Type B pancreatic cell (in vitro differentiated cells): ENCODE results near the gene MTRF1L. TPM values are rescaled to one million over a fixed set of nuclear protein-coding genes. Genes with fewer than 3 reads are reported as not detected.

ENCODE experiments used
- DNase-seq: peaks from one replicate; pipeline ENCODE4 v3.0.0; 2021; ENCODE audit warnings: mixed read lengths; ENCODE audit not compliant: unreplicated experiment; ENCODE audit errors: extremely low spot score
- H3K27ac Mint-ChIP-seq: 2 replicates; pipeline ENCODE4 v1.8.0; 2021; ENCODE audit warnings: mild to moderate bottlenecking, mixed read lengths
- H3K27me3 Mint-ChIP-seq: 2 replicates; pipeline ENCODE4 v1.8.0; 2021; ENCODE audit warnings: mixed read lengths
- H3K36me3 Mint-ChIP-seq: 2 replicates; pipeline ENCODE4 v1.8.0; 2021; ENCODE audit warnings: mixed read lengths
- H3K4me1 Mint-ChIP-seq: one replicate; pipeline ENCODE4 v1.8.0; 2021; ENCODE audit warnings: mixed read lengths; ENCODE audit not compliant: unreplicated experiment
- H3K4me3 Mint-ChIP-seq: 2 replicates; pipeline ENCODE4 v1.8.0; 2021; ENCODE audit warnings: mild to moderate bottlenecking, mixed read lengths
- H3K9me3 Mint-ChIP-seq: 2 replicates; pipeline ENCODE4 v1.8.0; 2021; ENCODE audit warnings: mixed read lengths
- total RNA-seq: library from RNA; stranded (reverse); gene quantifications from 2 replicates; pipeline ENCODE4 v1.2.1, GENCODE V29; 2021; ENCODE audit warnings: low replicate concordance
- TF ChIP-seq, protein P1 (sequence below): fragments of 200-600 bp; sonication (generic); conservative IDR thresholded peaks from 2 replicates; pipeline ENCODE4 v1.5.0; 2021; ENCODE audit warnings: antibody characterized with exemption, mild to moderate bottlenecking

The MTRF1L gene
- total RNA-seq, 1 donor from 2014 or later = 17.3 TPM

DNA sequence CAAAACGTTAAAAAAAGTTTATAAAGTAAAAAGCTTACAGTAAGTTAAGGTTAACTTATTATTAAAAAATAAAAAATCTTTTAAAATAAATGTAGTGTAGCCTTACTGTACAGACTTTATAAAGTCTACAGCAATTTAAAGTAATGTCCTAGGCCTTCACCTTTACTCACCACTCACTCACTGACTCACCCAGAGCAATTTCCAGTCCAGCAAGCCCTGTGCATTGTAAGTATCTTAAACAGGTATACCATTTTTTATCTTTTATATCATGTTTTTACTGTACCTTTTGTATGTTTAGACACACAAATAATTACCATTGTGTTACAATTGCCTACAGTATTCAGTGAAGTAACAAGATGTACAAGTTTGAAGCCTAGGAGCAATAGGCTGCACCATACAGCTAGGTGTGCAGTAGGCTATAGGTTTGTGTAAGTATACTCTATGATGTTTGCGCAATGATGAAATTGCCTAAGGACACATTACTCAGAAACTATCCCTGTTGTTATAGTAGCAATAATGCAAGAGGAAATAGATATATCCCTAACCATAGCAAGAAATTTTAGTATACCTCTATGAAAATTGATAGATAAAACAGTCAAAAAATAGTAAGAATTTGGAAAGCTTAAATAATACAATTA is 59.1 kb downstream of the MTRF1L start:
- H3K9me3 Mint-ChIP-seq = no peaks in the 10 kb centered on the region
- H3K36me3 Mint-ChIP-seq = no peaks in the 10 kb centered on the region
- TF ChIP-seq, protein P1, sequence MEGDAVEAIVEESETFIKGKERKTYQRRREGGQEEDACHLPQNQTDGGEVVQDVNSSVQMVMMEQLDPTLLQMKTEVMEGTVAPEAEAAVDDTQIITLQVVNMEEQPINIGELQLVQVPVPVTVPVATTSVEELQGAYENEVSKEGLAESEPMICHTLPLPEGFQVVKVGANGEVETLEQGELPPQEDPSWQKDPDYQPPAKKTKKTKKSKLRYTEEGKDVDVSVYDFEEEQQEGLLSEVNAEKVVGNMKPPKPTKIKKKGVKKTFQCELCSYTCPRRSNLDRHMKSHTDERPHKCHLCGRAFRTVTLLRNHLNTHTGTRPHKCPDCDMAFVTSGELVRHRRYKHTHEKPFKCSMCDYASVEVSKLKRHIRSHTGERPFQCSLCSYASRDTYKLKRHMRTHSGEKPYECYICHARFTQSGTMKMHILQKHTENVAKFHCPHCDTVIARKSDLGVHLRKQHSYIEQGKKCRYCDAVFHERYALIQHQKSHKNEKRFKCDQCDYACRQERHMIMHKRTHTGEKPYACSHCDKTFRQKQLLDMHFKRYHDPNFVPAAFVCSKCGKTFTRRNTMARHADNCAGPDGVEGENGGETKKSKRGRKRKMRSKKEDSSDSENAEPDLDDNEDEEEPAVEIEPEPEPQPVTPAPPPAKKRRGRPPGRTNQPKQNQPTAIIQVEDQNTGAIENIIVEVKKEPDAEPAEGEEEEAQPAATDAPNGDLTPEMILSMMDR = no peak
- no peaks in the 10 kb centered on the region for H3K4me1 Mint-ChIP-seq
- no peak for DNase-seq
- H3K27ac Mint-ChIP-seq = no peak overlapping the region
- no peak overlapping the region for H3K4me3 Mint-ChIP-seq
- H3K27me3 Mint-ChIP-seq = peaks cover 6% of the 10 kb centered on the region

GRCh38 chr6:152942319-152942869 is 60.1 kb downstream of the MTRF1L start:
- no peaks in the 10 kb centered on the region for H3K9me3 Mint-ChIP-seq
- DNase-seq = no peak
- no peak overlapping the region for H3K27ac Mint-ChIP-seq
- H3K4me1 Mint-ChIP-seq = no peaks in the 10 kb centered on the region
- no peaks in the 10 kb centered on the region for H3K27me3 Mint-ChIP-seq
- H3K4me3 Mint-ChIP-seq = no peak overlapping the region
- H3K36me3 Mint-ChIP-seq = no peaks in the 10 kb centered on the region
- TF ChIP-seq, protein P1 = no peak

GRCh38 chr6:152941746-152942145 is 60.8 kb downstream of the MTRF1L start:
- H3K27me3 Mint-ChIP-seq = no peaks in the 10 kb centered on the region
- no peaks in the 10 kb centered on the region for H3K4me1 Mint-ChIP-seq
- H3K4me3 Mint-ChIP-seq = no peak overlapping the region
- H3K36me3 Mint-ChIP-seq = no peaks in the 10 kb centered on the region
- H3K27ac Mint-ChIP-seq = no peak overlapping the region
- DNase-seq = no peak
- TF ChIP-seq, protein P1 = no peak
- H3K9me3 Mint-ChIP-seq = no peaks in the 10 kb centered on the region

Other genes with a start within 250 kb of the MTRF1L start
- 10.7 and 29.6 TPM in 2 replicates for gene FBXO5, start 19.7 kb downstream of the MTRF1L start, total RNA-seq
- 2.3 and 3.7 TPM in 2 replicates for gene RGS17, start 128.6 kb upstream of the MTRF1L start, total RNA-seq